ELR (cell line): Measurements from ENCODE around the gene SLC6A11.
A peak's percentile ranks its signal among the peaks of the same experiment; 100 is the strongest.

ENCODE experiments used
- DNase-seq: peaks from one replicate; pipeline ENCODE4 v3.0.0-alpha.2; 2015; ENCODE audit warnings: low read depth

SLC6A11 gene

DNA sequence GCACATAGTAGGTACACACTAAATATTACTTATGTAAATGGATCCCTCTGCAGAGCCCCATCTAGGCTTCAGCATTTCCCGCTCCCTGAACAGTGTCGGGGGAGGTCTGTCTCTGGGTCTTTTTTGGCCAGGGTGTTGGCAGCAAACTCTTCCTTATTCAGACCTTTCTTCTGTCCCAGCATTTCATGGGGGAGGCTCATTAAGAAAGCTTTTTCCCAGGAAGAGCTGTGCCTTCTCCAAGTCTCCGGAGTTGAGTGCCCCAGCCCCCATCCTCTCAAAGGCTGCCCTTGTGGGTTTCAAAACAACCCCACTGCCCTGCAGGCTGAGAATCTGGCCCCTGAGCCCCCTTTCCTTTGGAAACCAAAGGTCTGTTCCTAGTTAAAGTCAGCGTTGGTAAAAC is 25.1 kb downstream of the SLC6A11 start:
- DNase-seq, result no peak

DNA sequence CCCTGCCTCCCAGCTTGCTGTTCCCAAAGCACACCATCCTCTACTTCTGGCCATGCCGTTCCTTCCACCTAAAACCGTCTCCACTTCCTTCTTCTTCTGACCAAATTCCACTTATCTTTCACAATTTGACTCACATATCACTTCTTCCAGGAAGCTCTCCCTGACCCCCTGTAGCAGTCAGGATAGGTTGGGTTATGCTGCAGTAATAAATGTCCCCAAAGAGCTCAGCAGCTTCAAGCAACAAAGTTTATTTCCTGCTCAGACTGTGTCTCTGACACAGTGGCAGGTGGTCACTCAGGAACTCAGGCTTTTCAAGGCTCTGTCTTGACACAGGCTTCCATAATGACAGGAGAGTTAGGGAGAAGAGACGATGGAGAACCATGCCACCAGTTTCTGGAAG is 27.4 kb downstream of the SLC6A11 start:
- no peak for DNase-seq

DNA sequence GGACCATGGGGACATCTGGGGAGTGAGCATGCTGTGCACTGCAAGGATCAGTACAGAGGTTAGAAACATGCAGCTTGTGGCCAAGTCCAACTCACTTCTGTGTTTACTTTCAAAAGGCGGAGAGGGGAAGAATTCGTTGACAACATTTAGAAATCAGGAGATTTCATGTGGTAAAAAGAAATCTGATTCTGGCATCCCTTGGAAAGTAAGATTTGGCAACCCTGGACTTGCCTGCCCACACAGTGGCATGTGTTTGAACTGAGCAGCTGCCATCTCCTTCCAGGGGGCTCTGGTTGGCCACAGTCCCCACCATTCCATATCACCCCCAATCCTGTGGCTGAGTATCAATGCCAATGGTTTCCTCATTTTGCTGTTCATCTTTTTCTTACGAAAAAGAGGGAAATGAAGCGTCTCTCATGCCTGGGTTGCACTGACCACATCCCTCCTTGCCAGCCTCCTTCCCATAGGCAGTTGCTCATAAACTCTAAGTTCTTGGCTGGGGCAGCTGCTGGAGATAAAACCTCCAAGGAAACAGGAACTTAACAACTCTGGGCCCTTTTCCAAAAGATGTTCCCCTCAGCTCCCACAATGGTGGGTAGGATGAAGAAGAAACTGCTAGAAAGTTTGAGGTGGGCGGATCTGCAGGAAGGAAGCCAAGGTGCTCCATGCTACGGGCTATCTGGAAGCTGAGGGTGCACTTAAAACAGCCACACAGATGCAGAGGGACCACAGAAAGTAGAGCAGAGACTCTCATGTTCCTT is 29.2 kb downstream of the SLC6A11 start:
- DNase-seq, result no peak

- no peak for DNase-seq
These were observed 30.0 kb downstream of the SLC6A11 start for GRCh38 chr3:10845839-10846656.

- no peak for DNase-seq
These were observed 30.6 kb downstream of the SLC6A11 start for GRCh38 chr3:10846657-10846975.

GRCh38 chr3:10848261-10848660 is 32.2 kb downstream of the SLC6A11 start:
- peak; percentile 2 for DNase-seq

GRCh38 chr3:10852066-10852808 is 36.2 kb downstream of the SLC6A11 start:
- DNase-seq, result no peak

GRCh38 chr3:10855083-10855870 is 39.2 kb downstream of the SLC6A11 start:
- no peak for DNase-seq

DNA sequence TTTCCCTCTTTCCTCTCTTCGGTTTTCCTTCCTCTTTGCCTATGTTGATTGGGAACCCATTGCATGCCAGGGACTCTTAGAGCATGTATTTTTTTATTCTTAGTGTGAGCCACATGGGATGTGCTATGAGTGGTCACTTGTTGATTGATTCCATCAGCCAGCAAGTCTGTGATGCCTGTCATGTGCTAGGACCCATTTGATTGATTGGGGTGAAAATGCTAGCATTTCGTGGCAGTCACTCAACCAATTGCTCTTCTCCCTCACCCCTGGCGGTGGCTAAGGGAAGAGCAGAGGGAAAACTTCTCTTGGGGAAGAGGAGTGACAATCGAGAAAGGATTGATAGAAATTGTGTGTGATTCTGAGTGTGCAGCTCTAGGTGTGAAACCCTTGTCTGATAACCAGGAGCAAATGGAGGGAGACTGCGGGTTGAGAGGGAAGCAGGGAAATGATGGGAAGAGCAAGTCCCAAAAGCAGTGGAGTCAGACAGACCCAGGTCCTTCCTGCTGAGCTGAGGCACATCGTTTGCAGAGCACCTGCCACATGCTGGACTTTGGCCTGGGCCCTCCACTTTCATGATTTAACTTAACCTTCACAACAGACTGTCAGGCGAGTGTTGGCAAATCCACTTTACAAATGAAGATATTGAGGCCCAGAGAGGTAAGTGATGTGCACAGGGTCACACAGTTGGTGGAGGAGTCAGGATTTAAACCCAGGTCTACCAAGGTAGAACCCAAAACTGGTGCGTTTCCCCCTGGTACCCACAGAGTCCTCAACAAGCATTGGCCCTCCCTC is 40.0 kb downstream of the SLC6A11 start:
- DNase-seq, result peak; percentile 2

DNA sequence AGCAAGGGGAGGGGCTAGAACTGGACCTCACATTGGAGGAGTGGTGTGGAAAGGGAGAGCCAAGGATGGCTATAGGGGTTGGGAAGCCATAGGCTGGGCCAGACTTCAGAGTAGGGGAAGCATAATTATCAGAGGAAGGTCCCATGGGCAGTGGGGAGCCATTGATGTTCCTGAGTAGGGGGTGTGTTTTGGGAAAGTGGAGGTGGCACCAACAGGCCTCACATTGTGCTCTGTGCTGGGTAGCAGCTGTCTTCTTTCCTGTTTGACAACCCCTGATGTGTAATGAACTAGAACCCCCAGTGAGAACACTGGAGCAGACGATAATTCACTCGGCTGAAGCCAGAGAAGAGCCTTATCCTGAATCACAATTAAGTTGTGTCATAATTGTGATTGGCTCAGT is 41.2 kb downstream of the SLC6A11 start:
- no peak for DNase-seq

DNA sequence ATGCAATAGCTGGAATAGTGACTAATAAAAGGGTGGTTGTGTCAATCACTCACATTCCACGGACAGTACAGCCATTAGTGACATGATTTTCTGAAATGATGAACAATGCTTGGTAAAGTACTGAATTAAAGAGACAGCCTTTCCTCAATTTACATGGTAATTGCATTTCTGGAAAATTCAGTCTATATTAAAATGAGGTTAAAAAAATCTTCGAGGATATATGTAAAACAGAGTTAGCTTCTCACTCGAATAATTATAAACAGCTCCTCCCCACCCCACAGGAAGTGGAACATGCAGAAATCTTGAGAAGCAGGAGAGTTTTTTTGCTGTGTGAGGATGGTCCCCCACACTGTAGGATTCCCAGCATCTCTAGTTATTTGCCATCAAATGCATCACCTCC is 42.1 kb downstream of the SLC6A11 start:
- no peak for DNase-seq

DNA sequence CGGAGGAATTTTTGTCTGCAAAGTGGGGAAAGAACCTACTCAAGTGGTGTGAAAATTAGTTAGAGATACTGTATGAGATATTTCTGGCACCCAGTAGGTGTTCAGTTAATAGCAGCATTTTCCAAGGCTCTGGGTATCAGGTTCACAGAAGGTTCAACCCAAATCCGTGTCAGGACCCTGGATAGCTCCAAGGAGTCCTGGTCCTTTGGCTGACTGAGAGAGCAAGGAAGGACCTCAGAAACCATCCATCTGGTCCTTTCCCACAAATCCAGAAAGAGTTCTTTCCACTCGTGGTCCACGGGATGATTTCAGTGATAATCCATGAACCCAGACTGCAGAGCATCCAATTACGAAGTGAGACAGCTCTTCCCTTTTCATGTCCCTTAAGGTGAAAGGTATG is 51.4 kb downstream of the SLC6A11 start:
- DNase-seq, result peak; percentile 8

- DNase-seq, result no peak
These were observed 53.4 kb downstream of the SLC6A11 start for GRCh38 chr3:10869460-10869859.

DNA sequence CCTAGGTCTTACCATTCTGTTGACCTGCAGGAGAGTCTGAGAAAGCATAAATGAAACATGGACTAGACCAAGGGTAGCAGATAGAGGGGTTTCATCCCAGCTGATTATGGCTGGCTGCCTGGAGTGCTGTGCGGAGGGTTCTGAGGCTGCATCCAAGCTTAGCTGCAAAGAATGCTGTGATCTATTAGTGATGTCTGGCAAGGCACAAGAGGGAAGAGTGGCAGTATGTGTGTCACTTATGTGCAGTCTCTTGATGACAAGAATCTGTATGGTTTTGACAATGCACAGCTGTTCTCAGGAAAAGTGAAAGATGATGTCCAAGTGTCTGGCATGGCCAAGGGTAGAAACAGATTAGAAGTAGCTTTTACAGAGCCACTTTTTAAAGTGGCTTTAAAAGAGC is 54.3 kb downstream of the SLC6A11 start:
- no peak for DNase-seq

- DNase-seq, result no peak
These were observed 57.4 kb downstream of the SLC6A11 start for GRCh38 chr3:10873415-10873814.

- no peak for DNase-seq
These were observed 59.9 kb downstream of the SLC6A11 start for GRCh38 chr3:10875914-10876313.

GRCh38 chr3:10876661-10877060 is 60.6 kb downstream of the SLC6A11 start:
- no peak for DNase-seq

GRCh38 chr3:10882851-10883250 is 66.8 kb downstream of the SLC6A11 start:
- no peak for DNase-seq

DNA sequence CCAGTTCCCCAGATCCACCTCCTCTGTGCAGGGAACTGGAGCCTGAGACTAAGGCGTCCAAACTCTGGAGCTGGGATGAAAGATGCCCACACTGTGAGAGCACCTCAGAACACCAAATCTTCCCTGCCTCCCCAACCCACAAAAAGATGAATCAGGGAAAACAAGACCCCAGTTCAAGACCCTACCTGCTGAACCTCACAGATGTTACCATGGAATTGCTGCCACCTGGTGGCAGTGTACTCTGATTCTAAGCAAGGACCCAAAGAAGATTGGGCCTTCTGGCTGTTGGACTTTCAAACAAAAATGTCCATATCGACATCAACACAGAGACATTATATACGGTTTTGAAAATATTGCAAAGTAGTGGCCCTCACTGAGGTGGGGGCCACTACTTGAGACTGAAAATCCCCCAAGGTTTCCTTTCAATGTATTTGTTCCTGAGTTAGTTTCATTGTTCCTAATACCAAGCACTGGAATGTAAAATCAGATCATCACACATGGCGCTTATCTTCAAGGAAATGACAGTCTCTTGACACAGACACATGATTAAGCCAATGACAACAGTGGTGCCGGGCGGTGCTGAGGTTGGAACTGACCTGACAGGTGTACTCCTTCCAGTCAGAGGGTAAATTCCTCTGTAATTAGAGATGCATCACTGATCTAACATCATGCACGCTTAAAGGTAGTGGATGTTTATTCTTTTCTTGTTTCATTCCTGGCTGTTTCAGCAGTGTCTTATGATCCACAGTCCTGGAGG is 67.6 kb downstream of the SLC6A11 start:
- peak; percentile 19 for DNase-seq

DNA sequence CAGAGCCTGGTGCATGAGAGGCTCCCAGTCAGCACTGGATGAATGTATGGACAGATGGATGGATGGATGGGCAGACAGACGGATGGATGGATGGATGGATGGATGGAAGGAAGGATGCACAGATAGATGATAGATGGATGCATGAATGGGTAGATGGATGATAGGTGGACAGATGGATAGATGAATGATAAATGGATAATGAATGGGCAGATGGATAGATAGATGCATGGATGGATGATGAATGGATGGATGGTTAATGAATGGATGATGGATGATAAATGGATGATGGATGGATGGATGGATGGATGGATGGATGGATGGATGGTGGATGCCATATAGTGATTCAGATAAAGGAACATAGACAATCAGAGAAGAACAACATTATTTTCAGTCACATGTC is 71.0 kb downstream of the SLC6A11 start:
- no peak for DNase-seq
